A673 (cell line): ENCODE data around the gene GATA2.

Experiments
- EZH2 ChIP-seq: fragments of 200-600 bp; sonication (generic); IDR thresholded peaks from 2 replicates; pipeline ENCODE4 v1.6.1; 2017; ENCODE audit warnings: borderline replicate concordance, low read depth, mild to moderate bottlenecking, mixed read lengths, antibody characterized with exemption, low read length; ENCODE audit not compliant: poor library complexity, severe bottlenecking
- TF ChIP-seq, protein P1 (sequence below): fragments of 300-800, 200-600 bp; sonication (generic); conservative IDR thresholded peaks from 2 replicates; pipeline ENCODE4 v1.5.1; 2017; ENCODE audit warnings: low read depth, mild to moderate bottlenecking, antibody characterized with exemption, low read length, moderate library complexity, mixed read lengths

DNA sequence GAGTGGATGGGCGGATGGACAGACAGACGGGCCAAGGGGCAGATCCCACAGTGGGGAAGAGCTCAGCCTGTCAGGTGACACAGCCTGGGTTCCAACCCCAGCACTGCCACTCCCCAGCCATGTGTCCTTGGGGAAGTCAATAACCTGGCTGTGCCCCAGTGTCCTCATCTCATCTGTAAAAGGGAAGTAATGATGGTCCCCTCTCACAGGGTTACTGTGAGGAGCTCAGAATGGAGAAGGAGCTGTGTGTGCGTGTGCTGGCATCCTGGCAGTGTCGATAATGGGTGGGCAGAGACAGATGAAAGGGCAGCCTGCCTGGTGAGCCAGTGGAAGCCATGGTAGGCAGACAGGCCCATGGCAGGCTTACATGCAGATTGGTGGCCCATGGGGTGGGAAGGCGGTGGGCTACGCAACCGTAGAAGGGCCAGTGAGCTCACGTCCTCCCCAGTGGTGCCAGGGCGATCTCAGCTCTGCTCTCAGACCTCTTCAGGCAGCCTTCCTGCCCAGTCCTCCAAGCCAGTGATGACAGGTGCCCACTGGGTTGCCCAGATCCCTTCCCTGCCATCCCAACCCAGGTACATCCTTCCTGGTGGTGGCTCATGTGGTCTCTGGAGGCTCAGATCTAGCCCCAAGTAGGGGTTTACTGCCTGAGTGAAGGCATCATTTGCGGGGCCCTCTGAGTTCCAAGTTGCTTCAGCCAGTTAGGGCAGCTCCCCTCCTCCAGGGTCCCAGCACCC lies 24.0 kb downstream of the GATA2 start:
- TF ChIP-seq, protein P1, sequence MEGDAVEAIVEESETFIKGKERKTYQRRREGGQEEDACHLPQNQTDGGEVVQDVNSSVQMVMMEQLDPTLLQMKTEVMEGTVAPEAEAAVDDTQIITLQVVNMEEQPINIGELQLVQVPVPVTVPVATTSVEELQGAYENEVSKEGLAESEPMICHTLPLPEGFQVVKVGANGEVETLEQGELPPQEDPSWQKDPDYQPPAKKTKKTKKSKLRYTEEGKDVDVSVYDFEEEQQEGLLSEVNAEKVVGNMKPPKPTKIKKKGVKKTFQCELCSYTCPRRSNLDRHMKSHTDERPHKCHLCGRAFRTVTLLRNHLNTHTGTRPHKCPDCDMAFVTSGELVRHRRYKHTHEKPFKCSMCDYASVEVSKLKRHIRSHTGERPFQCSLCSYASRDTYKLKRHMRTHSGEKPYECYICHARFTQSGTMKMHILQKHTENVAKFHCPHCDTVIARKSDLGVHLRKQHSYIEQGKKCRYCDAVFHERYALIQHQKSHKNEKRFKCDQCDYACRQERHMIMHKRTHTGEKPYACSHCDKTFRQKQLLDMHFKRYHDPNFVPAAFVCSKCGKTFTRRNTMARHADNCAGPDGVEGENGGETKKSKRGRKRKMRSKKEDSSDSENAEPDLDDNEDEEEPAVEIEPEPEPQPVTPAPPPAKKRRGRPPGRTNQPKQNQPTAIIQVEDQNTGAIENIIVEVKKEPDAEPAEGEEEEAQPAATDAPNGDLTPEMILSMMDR, result no peak
- TF ChIP-seq EZH2, result no peak
